MM.1S (cell line): Measurements from ENCODE around the gene SLC13A2.

Source experiments
- EZH2 ChIP-seq: fragments of 300-600 bp; sonication (generic); optimal IDR thresholded peaks from 2 replicates; pipeline ENCODE3; 2017; ENCODE audit warnings: low read depth, mild to moderate bottlenecking, antibody characterized with exemption, low read length, mixed read lengths
- EZH2phosphoT487 ChIP-seq: fragments of 300-600 bp; sonication (generic); IDR thresholded peaks from 2 replicates; pipeline ENCODE4 v1.6.1; 2018; ENCODE audit warnings: antibody characterized with exemption, low read length
- TF ChIP-seq, protein P1 (sequence below): fragments of 300-600 bp; sonication (generic); IDR thresholded peaks from 2 replicates; pipeline ENCODE4 v1.5.1; 2016; ENCODE audit warnings: antibody characterized with exemption, low read length, mixed read lengths

GRCh38 chr17:28507567-28508203 lies 34.2 kb downstream of the SLC13A2 start:
- TF ChIP-seq, protein P1, sequence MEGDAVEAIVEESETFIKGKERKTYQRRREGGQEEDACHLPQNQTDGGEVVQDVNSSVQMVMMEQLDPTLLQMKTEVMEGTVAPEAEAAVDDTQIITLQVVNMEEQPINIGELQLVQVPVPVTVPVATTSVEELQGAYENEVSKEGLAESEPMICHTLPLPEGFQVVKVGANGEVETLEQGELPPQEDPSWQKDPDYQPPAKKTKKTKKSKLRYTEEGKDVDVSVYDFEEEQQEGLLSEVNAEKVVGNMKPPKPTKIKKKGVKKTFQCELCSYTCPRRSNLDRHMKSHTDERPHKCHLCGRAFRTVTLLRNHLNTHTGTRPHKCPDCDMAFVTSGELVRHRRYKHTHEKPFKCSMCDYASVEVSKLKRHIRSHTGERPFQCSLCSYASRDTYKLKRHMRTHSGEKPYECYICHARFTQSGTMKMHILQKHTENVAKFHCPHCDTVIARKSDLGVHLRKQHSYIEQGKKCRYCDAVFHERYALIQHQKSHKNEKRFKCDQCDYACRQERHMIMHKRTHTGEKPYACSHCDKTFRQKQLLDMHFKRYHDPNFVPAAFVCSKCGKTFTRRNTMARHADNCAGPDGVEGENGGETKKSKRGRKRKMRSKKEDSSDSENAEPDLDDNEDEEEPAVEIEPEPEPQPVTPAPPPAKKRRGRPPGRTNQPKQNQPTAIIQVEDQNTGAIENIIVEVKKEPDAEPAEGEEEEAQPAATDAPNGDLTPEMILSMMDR, result no peak
- TF ChIP-seq EZH2 (no peak), EZH2phosphoT487 (no peak)
